Muscle of back (tissue), 11 donors: ENCODE measurements around the gene IMMP2L. TPM values are rescaled to one million over a fixed set of nuclear protein-coding genes. Genes with fewer than 3 reads are reported as not detected.
A peak's percentile ranks its signal among the peaks of the same experiment; 100 is the strongest.
"Not testable (repeated sequence)": the region's sequence is repeated elsewhere in the genome, so short reads cannot be mapped to it uniquely, and the experiment has no call there.

Experiments
- DNase-seq, 3 donors: peaks; one replicate each; pipeline versions ENCODE4 v3.0.0 to v3.0.0-alpha.2; 2013
- polyA plus RNA-seq, 10 donors: library from polyadenylated mRNA; unstranded; fragments of 120-200 nt; gene quantifications; one replicate each; pipeline ENCODE4 v1.2.1, GENCODE V29; 2013; ENCODE audit not compliant: insufficient read length in 10 of 10

IMMP2L gene
- polyA plus RNA-seq, 10 donors, result 11.9 to 20.5 (median 15.2) TPM

DNA sequence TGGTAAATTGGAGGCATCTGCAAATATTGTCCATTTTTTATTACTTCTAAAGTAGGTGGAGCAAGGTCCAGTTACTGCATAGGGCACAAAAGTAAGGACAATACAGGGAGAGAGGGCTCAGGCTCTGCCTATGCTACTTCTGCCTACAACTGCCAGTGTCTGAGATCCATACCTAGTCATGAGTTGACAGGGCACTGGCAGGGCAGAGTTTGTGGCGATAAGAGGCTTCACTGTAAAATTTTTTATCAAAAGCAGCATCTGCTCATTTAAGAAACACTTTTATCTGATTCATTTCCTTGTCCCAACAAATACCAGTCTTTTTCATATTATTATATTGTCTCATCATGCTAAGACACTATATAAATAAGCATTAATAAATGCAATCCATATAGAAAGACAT lies 293.4 kb downstream of the IMMP2L start:
- no peak for DNase-seq

DNA sequence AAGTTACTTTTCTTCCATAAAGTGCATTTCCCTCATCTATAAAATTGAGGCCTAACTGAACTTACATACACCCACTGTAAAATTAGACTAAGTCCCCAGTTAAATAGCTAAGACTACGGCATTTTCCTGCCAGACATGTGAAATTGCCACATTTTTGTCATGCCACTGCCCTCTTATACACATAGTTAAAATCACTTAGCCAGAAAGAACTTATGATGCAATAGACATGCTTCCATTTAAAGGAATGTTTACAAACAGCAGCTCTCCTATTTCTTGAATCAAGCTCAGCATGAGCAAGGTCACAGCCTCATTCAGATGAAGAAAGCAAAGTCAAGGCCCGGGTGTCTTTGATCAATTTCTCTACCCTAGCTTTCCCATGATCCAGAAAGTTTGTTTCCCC lies 295.7 kb downstream of the IMMP2L start:
- DNase-seq, result peak in 1 of 3 donors; percentile 19

DNA sequence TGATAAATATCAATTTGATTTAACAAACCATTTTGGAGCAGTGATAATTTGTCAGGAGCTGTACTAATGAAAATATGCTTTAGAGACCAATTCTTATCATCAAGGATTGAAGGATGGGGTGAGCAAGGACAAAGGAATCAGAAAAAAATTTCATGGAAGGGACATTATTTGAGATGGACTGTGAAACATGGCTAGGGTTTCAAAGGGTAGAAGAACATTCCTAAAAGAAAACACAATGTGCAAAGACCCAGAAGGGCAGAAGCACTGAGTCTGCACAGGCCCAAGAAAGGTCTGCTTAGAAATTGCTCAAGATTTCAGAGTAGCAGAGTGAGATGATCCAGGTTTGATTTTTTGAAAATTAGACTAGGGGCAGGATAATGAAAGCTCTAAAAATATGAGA lies 296.9 kb downstream of the IMMP2L start:
- no peak for DNase-seq

DNA sequence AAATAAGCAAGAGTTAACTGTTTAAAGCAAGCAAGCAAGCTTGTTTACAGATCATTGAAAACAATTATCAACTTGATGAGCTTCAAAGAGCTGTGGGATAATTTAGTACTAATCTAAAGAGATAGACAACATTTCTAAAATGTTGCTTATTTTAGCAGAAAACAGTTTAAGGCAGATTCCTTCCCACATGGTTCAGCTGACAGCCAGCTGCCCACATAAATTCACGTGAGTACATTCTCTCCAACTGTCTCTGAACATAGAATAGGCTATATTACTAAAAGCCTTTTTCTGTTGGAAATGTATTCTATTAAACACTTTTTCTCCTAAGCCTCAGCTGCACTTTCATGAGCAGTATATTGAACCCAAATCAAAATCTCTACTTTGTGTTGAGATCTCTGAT lies 297.3 kb downstream of the IMMP2L start:
- no peak for DNase-seq

DNA sequence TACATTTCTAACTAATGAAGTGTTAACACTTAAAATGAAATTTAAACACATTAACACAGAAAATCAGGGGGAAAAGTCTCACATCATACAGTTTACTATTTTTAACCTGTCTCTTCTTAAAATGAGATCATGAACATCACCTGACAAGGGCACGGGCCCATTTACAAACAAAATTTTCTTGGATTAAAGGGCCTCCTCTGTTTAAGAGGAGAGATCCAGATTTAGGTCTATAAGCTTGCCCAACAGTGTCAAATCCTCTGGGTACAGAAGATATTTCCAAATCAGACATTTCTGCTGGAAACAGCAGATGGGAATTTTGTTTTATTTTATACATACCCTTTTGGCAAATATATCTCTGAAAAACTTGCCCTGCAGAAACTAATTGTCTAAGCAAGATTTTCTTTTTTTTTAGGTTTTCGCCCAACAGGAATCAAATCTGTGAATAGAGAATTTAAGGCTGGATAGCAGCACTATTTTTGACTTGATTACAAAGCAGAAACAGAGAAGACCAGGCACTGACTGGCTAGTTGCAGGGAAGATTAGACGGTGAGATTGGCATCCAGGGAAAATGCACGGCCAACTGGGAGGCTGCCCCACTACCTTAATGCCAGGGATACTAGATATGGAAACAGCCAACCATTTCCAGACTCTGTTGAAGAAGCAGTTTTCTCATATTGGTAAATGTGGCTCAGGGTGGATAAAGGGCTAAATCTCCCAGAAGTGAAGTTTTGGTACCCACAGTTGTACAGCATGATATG lies 298.0 kb downstream of the IMMP2L start:
- no peak for DNase-seq

DNA sequence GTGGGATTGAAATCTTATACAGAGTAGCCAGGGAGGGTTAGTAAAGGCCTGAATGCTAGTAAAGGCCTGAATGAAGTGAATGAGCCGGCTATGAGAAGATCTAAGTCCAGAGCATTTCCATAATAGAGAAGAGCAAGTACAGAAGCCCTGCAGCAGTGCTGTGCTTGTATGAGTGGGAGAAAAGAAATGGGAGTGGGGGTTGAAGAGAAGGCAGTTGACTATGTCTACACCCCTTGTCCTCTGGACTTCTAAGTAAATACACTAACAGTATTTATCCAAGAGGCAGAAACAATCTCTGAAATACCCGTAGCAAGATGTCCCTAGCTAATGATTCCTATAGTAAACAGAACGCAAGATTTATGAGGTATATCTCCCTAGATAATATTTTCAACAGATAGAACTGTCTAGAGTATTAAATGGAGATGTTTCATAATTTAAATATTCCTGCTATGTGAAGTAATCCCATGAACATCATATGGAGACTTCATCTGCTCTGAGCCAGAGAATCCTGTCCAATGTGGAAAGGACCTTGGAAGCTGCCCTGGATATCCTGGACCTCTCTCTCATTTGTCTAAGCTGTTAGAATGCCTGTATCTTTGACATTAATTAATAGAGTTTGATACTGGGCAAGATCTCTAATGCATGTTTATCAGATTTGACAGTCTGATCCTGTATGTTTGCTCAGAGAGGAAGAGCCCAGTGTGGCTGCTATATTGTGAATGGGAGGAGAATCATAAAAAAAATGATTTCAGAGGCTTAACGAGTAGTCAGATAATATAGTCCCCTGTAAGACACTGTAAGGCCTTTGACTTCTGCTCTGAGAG lies 299.8 kb downstream of the IMMP2L start:
- DNase-seq, result peak in 1 of 3 donors; percentile 24

DNA sequence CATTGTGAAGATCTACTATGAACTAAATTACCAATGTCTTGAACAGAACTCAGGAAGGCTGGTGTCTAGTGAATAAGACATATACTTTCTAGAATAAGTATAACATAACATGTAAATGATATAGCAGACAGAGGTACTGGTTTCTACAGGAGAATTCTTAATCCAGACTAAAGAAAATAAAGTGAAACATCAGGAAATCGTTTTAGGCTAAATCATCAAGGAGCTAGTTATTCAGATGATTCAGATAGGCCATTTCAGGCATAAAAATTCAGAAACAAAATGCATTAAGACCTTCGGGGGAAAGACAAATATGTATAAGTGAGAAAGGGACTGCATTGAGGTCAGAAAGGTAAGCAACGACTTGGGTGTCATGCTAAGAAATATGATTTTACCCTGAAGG lies 300.8 kb downstream of the IMMP2L start:
- no peak for DNase-seq

DNA sequence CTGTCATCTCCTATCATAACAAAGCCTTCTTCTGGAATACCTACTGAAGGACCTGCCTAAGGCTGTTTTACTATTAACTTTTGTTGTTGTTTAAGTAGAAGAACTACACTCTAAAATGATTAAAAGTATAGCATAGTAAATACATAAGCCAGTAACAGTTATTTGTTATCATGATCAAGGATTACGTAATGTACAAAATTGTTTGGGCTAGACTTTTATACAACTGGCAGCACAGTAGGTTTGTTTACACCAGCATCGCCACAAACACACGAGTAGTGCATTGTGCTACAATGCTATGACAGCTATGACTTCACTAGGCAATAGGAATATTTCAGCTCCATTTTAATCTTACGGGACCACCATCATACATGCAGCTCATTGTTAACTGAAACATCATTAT lies 302.3 kb downstream of the IMMP2L start:
- no peak for DNase-seq

DNA sequence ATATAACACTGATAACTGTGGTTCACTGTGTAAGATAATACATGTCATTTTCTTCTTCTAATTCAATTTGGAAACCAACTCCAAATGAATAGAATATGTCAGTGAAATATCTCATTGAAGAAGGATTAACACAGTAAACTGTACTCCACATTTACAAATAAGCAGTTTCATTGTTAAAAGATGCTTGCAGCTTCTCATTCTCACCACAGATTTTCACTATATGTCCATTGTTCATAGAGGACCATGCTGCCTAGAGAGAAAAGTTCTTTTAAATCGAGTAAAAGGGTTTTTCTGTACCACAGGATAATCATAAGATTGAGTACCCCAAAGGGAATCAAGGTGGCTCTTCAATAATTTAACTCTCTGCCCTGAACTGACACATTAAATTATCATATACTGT lies 305.9 kb downstream of the IMMP2L start:
- DNase-seq, result no peak

DNA sequence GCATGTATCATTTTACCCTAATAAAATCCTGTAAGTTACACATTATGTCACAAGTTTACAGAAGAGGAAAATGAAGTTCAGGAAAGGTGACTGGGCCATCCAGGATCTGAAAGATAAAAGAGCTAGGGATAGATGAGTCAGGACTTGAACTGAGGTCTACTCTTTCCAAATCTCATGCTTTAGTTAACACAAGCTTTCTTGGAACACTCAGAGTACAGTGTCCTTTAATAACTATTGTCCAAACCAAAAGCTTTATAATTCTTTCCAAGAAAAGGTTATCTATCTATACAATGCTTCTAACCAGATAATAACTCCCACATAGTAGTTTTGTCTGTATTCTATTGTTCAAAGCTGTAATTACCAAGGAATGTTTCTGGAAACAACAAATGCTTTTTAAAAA lies 306.7 kb downstream of the IMMP2L start:
- no peak for DNase-seq

DNA sequence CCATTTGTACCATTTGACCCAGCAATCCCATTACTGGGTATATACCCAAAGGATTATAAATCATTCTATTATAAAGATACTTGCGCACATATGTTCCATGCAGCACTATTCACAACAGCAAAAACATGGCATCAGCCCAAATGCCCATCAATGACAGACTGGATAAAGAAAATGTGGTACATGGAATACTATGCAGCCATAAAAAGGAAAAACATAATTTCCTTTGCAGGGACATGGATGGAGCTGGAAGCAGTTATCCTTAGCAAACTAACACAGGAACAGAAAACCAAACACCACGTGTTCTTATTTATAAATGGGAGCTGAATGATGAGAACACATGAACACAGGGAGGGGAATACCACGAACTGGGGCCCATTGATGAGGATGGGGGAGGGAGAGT lies 310.9 kb downstream of the IMMP2L start:
- not testable (repeated sequence) for DNase-seq

DNA sequence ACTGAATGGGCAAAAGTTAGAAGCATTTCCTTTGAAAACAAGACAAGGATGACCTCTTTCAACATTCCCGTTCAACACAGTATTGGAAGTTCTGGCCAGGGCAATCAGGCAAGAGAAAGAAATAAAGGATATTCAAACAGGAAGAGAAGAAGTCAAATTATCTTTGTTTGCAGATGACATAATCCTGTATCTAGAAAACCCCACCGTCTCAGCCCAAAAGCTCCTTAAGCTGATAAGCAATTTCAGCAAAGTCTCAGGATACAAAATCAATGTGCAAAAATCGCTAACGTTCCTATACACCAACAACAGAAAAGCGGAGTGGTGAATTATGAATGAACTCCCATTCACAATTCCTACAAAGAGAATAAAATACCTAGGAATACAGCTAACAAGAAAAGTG lies 312.5 kb downstream of the IMMP2L start:
- DNase-seq, result not testable (repeated sequence)

DNA sequence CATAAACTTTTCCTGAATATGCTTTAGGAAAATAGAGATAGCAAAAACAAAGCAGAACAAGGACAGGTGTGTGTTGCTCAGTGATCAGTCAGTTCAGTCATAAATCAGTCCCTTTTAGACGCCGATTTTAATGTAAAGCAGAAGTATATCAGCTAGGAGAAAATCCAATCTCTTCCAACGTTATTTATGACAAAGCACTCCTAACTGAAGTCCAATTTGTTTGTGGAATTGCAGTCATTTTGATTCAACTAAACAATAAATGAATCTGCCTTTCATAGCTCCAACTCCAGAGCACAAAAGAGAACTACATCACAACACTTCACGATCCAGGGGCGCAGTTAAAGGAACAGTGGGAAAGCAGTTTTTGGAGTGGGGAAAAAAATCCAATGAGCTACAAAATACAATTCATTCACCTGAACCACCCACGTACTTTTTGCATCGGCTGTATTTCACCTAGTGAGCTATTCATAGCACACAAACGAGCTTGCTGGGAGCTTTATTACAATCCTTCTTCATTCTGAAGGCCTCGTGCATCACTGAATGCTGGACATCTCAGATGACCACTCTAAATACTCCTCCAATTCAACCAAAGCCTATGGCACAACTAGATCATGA lies 320.0 kb downstream of the IMMP2L start:
- no peak for DNase-seq

DNA sequence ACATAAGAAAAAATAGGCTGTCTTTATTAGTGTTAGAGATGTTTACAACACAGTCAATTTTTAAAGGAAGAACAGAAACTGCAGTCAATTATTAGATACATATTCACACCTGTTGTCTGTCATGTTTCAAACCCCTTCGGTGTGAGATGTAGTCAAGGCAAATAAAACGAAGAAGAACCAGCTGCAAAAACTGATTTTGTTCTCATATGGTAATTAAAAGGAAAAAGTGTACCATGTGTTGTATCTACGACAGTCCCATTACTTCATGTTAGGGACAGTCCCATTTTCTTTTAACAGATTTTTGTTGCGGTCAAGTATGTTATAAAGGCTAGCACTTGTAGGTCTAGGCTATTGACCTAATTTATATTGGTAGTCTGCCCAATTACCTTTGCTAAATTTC lies 321.9 kb downstream of the IMMP2L start:
- DNase-seq, result no peak

DNA sequence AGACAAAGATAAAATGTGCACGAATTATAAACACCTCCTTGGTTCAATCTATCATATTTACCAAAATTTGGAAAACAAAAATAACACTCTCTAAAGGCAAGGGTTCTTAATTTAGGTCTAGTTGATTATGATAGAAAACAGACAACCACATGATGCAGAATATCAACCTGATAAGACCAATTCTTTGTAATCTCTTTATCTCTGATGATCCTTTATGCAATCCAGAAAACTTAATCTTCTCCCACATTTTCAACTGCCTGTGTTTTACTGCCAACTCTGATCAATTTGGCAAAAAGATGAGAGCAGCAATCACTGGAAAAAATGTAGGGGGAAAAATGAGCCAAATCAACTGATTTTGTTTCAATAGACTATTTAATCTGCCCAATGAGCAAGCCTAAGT lies 322.9 kb downstream of the IMMP2L start:
- no peak for DNase-seq

DNA sequence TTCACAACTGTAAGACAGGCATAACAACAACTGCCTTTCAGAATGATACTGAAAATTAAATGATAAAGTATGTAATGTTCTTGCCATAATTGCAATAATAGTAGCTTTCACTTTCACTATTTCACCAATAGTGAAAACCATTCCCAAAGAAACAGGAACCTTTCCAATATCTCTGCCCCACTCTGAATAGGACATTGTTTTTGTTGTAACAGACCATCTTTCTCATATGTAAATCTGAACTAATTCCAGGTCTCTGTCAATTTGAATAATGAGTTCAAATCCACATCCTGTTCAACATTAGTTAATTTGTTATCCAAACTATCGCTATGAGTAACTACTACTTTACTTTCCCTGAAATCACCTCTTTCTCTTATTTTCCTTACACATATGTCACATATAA lies 323.4 kb downstream of the IMMP2L start:
- DNase-seq, result no peak

DNA sequence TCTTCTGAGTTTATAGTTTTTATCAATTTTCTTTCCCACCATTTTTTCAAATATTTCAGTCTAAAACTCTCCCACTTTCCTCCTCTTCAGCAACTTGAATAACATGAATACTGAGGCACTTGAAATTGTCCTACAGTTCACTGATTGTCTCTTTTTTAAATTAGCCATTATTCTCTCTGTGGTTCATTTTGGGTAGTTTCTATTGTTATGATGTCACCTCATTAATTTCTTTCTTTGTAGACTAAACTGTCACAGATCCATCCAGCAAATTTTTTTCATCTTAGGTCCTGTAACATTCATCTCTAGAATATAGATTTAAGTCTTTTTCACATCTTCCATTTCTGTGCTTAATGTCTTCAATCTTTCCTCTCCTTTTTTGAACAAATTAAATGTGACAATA lies 326.6 kb downstream of the IMMP2L start:
- DNase-seq, result no peak

DNA sequence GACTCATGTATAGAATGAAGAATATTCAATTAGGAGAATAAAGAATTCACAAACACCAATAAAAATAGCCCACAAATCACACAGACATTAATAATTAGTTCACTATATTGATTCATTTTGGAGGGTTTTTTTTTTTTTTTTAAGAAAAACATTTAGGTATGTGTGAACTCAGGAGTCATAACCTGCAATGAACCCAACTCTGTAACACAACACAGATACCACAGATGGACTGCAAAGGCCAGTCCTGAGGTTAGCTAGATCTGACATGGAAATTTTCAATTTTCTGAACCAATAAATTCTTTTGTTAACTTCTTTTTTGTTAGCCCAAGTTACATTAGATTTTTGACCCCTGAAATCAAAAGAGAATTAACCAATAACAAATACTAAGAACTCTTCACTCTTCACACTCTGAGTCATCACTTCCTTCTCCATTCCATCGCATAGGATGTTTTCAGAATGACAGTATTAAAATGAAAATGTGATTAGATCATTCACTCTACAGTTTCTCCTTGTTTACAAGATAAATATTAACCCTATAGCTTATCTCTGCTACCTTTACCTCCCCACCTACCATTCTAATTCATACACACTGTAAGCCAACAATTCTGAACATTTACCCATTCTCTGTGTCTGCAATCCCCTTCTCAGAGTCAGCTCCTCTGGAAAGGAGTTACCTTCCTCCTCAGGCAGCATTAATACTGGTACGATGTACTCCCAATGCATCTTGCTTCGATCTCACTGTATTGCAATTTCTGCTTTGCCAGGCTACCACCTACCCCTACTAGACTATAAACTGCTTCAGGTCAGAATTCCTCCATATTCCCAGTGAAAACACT lies 329.8 kb downstream of the IMMP2L start:
- peak in 1 of 3 donors; percentile 26 for DNase-seq

DNA sequence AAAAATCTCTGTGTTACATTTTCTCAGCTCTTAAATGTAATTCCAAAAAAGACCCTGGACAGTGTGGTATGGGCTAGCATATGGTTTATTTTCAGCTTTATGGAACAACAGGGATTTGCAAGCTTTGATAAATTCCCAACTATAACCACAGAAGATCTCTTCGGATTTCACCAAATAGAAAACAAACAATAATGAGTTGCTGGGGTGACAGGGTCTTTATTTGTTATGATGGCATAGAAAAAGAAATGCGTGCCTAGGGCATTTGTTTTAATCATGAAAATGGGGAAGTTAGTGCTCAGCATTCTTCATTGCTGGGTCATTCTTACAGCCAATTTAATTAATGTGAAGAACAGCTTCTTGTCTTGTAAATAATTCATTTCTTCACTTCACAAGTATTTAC lies 332.4 kb downstream of the IMMP2L start:
- DNase-seq, result peak in 2 of 3 donors; percentile 6 to 18

DNA sequence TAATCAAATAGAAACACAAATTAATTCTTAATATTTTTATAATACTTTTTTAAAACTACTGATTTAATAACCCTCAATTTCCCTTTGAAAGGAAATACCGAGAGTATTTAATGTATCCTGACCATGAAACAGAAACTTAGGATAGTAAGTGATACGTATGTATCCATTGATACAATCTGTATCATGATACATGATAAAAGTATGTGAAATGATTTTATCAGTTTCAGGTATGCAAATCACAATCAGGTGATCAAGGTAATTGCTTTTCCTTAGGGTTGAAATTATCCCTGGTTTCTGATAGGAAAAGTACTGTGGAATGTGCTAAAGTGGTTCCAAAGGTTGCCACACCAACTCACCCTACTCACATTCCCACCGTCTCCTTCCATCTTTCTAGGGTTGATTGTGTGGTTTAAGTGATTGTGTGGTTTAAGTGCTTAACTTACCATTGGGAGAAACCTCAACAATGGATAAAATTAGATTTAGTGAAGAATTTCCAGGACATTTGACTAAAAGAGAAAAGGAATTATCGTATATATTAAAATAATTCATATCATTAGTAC lies 333.0 kb downstream of the IMMP2L start:
- no peak for DNase-seq

DNA sequence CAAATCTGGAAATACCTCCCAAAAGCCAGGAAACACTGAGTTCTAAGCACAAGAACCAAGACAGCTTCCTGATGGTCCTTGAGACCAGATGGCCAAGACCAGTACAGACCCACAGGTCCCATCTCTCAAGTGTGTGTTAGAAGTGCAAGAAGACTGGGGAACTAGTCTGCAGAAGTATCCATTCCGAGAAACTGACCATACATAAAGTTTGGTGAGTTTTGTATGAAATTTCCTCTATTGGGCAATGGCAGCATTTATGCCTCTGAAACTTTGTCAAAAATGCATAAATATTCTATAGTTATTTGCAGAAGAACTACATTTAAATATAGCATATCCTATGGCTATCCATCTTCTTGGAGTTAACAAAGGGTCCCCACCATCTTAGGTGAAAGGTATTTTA lies 333.9 kb downstream of the IMMP2L start:
- DNase-seq, result no peak

DNA sequence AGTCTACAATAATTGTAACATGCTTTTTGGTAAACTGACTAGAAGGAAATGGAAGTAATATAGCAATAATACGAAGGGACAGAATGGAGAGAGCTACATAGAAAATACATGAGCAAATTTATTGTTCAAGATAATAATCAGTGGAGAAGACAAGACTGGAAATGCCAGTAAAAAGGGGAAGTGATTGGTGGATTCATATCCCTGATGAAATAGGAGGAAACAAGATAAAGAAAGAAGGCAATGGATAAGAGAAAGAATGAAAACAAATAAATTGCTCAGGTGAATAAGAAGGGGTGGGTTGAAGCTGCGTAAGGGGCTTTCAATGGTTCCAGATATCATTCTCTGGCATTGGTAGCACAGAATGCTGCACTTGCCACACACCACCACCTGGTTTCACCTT lies 335.5 kb downstream of the IMMP2L start:
- DNase-seq, result no peak
